ENCODE results near the gene ZNF835.

DNA sequence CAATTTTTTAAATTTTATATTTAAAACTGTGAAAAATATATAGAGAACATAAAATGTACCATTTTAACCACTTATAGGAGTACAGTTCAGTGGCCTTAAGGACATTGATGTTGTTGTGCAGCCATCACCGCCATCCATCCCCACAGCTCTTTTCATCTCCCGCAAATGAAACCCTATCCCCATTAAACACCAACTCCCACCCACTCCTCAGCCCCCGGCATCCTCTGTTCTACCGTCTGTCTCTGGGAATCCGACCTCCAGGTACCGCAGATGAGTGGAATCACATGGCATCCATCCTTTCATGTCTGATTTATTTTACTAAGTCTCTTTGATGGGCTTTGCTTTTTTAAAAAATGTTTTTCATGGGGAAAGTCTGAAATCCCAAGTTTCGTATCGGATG is 52.4 kb downstream of the ZNF835 start:
- TF ChIP-seq, protein P1, sequence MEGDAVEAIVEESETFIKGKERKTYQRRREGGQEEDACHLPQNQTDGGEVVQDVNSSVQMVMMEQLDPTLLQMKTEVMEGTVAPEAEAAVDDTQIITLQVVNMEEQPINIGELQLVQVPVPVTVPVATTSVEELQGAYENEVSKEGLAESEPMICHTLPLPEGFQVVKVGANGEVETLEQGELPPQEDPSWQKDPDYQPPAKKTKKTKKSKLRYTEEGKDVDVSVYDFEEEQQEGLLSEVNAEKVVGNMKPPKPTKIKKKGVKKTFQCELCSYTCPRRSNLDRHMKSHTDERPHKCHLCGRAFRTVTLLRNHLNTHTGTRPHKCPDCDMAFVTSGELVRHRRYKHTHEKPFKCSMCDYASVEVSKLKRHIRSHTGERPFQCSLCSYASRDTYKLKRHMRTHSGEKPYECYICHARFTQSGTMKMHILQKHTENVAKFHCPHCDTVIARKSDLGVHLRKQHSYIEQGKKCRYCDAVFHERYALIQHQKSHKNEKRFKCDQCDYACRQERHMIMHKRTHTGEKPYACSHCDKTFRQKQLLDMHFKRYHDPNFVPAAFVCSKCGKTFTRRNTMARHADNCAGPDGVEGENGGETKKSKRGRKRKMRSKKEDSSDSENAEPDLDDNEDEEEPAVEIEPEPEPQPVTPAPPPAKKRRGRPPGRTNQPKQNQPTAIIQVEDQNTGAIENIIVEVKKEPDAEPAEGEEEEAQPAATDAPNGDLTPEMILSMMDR (IDR thresholded peaks at IDR 0.05; ENCODE audit: low read length) = no peak
- TF ChIP-seq EZH2 (IDR thresholded peaks at IDR 0.05; ENCODE audit: borderline replicate concordance, low read length) = no peak
